GM06990 (cell line): ENCODE results near the gene DDRGK1.

Experiments
- DNase-seq: peaks from one replicate; pipeline ENCODE4 v3.0.0-alpha.2; 2011; ENCODE audit not compliant: insufficient read length; ENCODE audit errors: extremely low read depth
- H3K27me3 ChIP-seq: replicated peaks from 2 replicates; pipeline ENCODE4 v1.6.0; 2011; ENCODE audit warnings: low read length; ENCODE audit not compliant: control insufficient read depth, insufficient read depth
- H3K36me3 ChIP-seq: 2 replicates; pipeline ENCODE4 v1.5.1; 2011; ENCODE audit warnings: low read length; ENCODE audit not compliant: control insufficient read depth, insufficient read depth
- H3K4me3 ChIP-seq: replicated peaks from 2 replicates; pipeline ENCODE4 v1.5.1; 2011; ENCODE audit warnings: low read depth, mild to moderate bottlenecking, control low read depth, low read length
- CTCF ChIP-seq: IDR thresholded peaks from 2 replicates; pipeline ENCODE4 v1.5.1; 2011; ENCODE audit warnings: low read length, control low read depth, mild to moderate bottlenecking, inconsistent platforms; ENCODE audit not compliant: insufficient read depth, poor library complexity, severe bottlenecking

Gene DDRGK1

GRCh38 chr20:3177746-3178485 is 26.6 kb downstream of the DDRGK1 start:
- no peak for DNase-seq
- H3K27me3 ChIP-seq: peaks cover 2% of the 10 kb centered on the region; the same call in 1 of the 2 replicates
- H3K36me3 ChIP-seq: no peaks in the 10 kb centered on the region
- no peak overlapping the region for H3K4me3 ChIP-seq
- no peak for TF ChIP-seq CTCF

GRCh38 chr20:3175270-3175669 is 29.2 kb downstream of the DDRGK1 start:
- H3K27me3 ChIP-seq: peaks cover 3% of the 10 kb centered on the region
- H3K36me3 ChIP-seq: no peaks in the 10 kb centered on the region
- DNase-seq: no peak
- H3K4me3 ChIP-seq: no peak overlapping the region
- no peak for TF ChIP-seq CTCF

GRCh38 chr20:3174442-3175261 is 29.8 kb downstream of the DDRGK1 start:
- Histone ChIP-seq H3K36me3 (no peaks in the 10 kb centered on the region), H3K27me3 (peaks cover 3% of the 10 kb centered on the region), H3K4me3 (no peak overlapping the region)
- TF ChIP-seq CTCF: no peak
- DNase-seq: no peak

- peak; percentile 20 for TF ChIP-seq CTCF
- peaks cover 3% of the 10 kb centered on the region for H3K27me3 ChIP-seq
- DNase-seq: no peak
- H3K36me3 ChIP-seq: no peaks in the 10 kb centered on the region
- peak overlapping the region; percentile 77 for H3K4me3 ChIP-seq
Measured at GRCh38 chr20:3173610-3174441, 30.7 kb downstream of the DDRGK1 start.

- DNase-seq: peak; percentile 84
- Histone ChIP-seq H3K36me3 (no peaks in the 10 kb centered on the region), H3K4me3 (peak within 1 kb of the TSS; percentile 77), H3K27me3 (peaks cover 3% of the 10 kb centered on the region)
- peak; percentile 17 for TF ChIP-seq CTCF
Measured at GRCh38 chr20:3172933-3173609, 31.4 kb downstream of the DDRGK1 start, which contains the start of gene LZTS3. Gene LZTS3 (minus strand): TSS chr20:3173549. CDS start chr20:3167163, 6,386 bp downstream.
